NCI-H524 (cell line): ENCODE results near the gene AGAP3.
"Not testable (repeated sequence)": the region's sequence is repeated elsewhere in the genome, so short reads cannot be mapped to it uniquely, and the experiment has no call there.

ENCODE experiments used
- DNase-seq, 2 experiments: peaks; one replicate each; lab custom pipeline; 2025; lab: John Stamatoyannopoulos, UW

AGAP3 gene

DNA sequence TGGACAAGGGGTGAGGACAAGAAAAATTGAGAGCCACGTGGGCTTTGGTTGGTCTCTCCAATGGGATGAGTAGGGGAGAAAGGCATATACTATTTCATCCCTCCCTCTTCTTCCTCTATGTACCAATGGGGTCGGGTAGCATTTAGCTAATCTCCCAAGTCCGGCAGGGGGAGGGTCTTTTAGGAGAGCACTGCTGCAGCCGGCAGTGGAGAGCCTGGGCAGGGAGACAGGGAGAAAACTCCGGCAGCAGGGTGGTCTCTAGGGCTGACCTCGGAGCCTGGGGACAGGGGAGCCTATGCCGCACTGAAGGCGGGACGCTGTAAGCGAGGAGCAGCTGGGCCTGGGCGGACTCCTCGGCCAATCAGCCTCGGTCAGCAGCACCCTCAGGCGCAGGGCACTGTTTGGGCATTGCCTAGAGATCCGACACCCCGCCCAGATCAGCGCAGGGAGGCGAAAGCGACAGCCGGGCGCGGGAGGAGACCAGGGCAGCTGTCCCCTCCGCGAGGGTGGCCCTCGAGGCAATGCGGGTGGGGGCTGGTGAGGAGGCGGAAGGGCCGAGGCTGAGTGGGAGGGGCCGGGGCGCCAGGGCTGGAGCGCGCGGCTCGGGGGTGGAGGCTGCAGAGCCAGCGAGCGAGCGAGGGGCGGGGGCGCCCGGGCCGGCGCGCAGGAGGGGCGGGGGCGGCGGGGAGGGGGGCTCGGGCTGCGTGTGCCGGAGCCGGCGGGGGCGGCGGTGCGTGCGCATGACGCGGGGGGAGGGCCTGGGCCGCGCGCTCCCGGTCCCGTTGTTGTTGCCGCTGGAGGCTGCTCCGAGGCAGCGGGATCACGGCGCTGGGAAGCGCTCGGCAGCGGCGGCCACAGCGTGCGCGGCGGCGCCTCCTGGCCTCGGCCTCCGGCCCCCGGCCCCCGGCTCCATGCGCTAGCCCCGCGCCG, at the start of gene AGAP3:
Gene AGAP3, plus strand, starts transcription at position 785 of the 930 bp plus-strand sequence. CDS start 267 bp downstream, outside the sequence.
- peak; percentile 82 to 91 for DNase-seq

DNA sequence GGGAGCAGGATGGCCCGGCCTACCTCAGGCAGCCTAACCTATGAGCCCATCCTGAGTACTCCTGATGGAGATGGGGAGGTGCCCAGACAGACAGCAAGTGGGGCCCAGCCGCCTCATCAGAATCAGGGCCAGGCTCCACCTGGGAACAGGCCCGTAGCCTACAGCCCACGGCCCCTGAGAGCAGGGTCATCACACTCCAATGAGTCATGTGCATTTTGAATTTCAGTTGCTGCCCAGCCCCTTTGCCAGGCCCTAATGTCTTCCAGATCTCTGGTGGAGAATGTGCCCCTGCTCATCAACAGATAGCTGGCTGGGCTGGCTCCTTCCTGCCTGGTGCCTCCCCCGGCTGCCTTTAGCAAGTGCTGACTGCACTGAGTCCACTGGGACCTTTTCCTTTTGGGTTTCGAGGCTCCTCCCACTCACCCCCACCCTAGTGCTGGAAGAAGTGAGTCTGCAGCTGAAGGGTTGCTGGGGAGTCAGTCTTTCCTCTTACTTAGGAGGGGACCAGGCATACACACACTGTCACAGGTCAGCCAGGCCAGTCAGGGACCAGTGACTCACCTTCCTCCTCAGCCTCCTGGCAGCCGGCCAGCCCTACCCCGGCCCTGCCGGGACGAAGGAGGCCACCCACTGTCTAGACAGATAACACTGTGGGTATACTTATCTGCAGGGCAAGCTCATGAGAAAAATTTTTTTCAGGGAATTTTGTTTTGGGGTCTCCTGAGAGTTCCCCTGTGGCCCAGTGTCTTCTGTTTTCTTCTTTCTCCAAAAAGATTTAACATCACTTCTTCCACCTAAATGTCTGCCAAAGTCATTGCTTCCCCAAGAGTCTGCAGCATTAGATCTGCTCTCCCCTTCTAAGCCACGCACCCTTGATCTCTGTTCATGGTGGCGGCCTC, 47.1 kb upstream of the AGAP3 start:
- no peak for DNase-seq

DNA sequence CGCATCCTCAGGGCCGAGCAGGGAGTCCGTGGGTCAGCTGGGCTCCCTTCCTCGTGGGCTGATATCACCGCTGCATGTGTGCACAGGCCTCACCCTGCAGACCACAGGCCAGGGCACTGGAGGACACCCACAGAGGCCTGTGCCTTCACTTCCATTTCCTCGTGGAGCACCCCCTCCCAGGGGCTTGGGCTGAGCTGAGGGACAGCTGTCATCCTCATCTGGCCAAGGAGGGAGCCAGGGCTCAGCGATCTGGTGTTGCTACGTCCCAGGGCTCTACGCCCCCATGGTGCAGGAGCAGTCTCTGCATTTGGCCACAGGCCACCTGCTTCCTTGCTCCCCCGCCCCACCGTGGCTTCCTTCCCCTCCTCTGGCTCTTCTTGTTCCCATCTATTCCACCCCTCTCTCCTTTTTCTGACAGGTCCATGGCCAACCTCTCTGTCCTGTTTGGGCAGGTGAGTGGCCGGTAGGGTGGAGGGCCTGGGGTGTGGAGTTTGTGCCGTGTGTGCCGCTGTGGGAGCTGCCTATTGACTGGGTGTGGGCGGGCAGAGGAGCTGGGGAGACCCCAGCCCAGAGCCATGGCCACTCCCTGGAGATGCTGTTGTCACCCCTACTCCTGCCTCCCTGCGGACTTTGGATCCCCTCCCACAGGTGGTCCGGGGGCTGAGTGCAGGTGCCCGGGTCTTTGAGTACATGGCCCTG, 46.3 kb upstream of the AGAP3 start:
- peak; percentile 14 to 69 for DNase-seq

DNA sequence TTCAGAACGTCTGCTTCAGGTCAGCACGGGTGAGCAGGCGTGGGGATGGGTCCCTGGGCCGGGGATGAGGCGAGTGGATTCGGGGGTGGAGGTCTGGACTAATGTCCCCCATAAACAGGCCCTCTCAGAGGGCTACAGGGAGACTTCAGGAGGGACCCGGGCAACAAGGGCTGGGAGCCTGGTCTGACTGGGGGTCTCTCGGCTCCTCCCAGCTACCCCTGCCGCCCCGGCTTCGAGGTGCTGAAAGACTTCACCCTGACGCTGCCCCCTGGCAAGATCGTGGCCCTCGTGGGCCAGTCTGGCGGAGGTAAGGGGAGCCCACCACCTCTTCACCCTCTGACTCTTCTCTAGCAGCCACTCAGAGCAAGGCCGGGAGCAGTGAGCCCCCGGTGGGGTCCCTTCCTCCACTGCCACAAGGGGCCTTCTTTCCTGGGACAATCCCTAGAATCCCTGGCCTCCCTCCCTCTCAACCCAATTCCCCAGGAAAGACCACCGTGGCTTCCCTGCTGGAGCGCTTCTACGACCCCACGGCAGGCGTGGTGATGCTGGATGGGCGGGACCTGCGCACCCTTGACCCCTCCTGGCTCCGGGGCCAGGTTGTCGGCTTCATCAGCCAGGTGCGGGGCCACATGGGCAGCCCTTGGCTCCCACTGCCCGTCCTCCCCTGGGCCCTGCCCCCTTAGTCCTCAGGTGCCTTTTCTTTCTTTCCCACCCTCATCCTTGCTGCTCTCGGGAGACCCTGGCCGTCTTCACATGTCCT, 45.5 kb upstream of the AGAP3 start:
- no peak for DNase-seq

DNA sequence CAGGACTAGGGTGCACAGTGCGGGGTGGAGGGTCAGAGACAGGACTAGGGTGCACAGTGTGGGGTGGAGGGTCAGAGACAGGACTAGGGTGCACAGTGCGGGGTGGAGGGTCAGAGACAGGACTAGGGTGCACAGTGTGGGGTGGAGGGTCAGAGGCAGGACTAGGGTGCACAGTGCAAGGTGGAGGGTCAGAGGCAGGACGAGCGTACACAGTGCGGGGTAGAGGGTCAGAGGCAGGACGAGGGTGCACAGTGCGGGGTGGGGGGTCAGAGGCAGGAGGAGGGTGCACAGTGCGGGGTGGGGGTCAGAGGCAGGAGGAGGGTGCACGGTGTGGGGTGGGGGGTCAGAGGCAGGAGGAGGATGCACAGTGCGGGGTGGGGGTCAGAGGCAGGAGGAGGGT, 42.8 kb upstream of the AGAP3 start:
- not testable (repeated sequence) for DNase-seq

DNA sequence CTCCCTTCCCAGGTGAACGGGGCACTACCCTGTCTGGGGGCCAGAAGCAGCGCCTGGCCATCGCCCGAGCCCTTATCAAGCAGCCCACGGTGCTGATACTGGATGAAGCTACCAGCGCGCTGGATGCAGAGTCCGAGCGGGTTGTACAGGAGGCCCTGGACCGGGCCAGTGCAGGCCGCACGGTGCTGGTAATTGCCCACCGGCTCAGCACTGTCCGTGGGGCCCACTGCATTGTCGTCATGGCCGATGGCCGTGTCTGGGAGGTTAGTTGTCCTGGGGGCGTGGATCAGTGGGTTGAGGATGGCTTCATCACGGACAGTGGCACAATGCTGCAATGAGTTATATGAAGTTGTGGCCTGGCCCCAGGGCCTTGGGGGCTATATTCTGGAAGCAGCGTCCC, 42.3 kb upstream of the AGAP3 start:
- DNase-seq = no peak

DNA sequence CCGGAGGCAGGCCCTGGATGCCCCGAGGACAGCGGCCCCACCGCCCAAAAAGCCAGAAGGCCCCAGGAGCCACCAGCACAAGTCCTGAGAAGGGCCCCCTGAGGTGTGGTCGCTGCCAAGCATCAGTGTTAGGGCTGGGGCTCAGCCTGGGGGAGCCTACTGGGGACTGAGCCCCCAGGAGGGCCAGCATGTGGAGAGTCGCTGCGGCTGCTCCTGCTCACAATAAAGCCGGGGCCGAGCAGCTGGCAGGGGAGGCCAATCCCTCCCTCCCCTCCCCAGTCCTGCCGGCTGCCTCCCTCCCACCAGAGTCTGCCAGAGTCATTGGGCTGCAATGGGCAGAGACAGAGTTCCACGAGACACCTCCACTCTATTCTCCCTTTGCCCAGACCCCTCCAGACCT, 41.0 kb upstream of the AGAP3 start:
- peak; percentile 39 to 70 for DNase-seq

DNA sequence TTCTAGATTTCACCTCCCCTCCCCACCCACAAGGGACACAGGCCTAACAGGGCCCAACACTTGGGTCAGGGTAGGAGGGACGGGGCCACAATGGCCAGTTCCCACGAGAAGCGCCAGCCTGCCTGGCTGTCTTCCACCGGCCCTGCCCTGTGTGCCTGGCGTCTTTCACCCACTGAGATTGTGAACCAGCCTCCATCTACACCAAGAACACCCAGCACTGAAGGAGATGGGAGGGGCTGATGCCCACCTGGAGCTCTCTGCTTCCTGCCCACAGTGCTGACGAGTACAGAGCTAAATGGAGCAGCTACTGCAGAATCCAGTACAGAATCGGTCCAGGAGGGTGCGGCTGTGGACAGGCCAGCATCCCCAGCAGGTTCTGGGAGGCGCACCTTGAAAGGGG, 40.3 kb upstream of the AGAP3 start:
- DNase-seq = no peak

DNA sequence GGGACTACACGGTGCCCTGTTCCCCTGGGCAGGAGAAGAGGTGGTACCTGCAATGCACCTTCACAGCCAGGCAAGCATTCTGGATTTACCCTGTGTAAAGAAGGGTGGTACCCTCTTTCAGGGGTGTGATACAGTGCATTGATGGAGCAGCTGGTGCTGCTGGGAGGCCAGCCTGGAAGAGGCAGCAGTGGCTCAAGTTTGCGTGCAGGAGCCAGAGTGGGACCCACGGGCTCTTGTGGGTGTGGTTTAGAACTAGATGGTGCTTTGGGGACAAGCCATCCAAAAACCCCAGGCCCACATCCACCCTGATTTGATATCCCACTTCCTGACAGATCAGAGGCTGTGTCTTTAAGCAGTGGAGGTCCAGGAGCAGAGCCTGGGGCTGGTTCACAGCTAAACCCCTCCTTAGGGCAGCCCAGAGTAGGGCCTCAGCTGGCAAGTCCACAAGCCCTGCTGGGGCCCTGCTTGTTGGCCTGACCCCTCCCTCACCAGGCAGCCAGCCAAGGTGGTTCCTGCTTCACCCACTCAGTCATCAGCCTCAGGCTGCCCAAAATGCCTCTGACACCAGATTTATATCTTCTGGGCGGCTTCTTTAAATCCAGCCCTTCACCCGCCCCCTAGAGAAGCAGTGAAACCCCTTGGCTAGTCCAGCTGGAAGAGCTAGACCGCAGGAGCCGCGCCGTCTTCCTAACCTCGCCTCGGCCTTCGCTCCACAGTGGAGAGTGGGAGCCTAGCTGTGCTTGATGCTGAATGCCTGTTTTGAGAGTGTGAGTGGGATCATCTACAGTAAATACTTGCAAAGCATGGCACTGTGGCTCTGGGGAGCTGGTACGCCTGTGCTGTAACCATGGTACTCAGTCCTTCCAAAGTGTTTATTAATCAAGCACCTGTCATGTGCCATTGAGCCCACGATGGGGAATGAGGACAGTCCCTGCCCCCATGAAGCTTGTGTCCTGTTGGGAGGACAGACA, 39.4 kb upstream of the AGAP3 start:
- peak in 1 of 2 experiments; percentile 13 for DNase-seq

DNA sequence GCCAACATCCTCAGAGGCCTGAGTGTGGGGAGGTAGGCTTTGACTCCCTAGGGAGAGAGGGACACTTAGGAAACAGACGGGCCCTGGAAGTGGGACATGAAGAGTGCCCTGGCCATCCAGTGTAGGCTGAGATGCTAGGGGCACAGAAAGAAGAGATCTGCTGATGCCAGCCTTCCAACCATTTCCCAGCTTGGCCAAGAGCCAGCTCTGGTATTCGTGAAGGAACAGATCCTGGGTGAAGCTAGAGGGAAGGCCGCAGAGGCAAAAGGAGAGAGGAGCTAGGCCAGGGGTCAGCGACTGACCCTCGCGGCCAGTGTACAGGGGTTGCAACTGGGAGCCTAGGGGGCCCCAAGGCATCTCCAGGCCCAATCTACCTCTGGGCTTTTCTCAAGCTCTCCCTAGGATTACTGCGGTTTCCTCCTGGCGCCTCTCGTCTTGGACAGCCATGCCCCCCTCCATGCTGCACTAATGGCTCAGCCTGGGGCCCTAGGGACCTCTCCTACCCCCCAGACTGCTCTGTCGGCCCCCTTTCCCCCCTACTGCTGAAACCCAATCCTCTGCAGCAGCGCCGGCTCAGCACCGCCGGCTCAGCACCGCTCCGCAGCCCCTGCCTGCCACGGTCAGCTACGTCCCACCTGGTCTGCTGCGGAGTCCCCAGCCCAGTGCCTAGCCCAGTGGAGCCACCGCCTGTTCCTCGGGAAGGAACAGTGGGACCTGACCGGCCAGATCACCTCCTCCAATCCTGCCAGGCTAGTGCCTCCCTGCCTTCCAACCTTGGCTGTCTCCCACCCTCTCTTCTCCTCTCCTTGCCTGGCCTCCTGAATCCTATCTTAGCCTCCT, 38.1 kb upstream of the AGAP3 start, which contains the start of gene ASIC3:
Gene ASIC3, plus strand, starts transcription at position 556 of the 840 bp plus-strand sequence. CDS start 355 bp downstream, outside the sequence.
- DNase-seq = peak in 1 of 2 experiments; percentile 45

DNA sequence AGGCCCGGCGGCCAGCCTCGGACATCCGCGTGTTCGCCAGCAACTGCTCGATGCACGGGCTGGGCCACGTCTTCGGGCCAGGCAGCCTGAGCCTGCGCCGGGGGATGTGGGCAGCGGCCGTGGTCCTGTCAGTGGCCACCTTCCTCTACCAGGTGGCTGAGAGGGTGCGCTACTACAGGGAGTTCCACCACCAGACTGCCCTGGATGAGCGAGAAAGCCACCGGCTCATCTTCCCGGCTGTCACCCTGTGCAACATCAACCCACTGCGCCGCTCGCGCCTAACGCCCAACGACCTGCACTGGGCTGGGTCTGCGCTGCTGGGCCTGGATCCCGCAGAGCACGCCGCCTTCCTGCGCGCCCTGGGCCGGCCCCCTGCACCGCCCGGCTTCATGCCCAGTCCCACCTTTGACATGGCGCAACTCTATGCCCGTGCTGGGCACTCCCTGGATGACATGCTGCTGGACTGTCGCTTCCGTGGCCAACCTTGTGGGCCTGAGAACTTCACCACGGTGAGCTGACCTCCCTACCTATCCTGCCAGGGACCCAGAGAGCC, 37.3 kb upstream of the AGAP3 start:
- no peak for DNase-seq

DNA sequence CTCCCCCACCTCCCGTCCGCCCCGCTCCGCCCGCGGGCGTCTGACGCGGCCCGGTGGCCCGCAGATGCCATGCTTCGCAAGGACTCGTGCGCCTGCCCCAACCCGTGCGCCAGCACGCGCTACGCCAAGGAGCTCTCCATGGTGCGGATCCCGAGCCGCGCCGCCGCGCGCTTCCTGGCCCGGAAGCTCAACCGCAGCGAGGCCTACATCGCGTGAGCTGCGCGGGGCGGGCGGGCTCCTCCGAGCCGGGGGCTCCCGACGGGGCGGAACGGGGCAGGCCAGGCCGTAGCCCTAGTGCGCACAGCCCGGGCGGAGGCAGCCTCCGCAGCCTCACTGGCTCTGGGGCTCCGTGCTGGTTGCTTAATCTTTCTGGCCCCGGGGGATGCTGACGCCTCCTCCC, 35.2 kb upstream of the AGAP3 start:
- DNase-seq = no peak

DNA sequence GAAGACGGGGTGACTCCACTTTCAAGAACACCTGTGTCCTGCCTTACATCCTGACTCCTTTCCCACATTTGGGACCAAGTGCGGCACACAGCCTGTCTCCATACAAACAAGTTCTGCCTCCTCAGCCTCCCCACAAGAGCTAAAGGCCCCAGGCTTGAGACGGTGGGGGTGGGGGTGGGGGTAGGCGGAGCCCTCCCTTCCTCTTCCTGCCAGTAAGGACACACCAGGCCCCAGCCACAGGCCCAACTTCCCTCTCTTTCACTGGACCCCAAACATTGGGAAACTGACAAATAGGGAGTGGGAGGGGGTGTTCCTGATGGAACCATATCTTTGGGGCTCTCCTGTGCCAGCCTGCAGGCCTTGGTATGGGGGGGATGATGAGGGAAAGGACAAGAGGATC, 33.2 kb upstream of the AGAP3 start:
- DNase-seq = no peak

DNA sequence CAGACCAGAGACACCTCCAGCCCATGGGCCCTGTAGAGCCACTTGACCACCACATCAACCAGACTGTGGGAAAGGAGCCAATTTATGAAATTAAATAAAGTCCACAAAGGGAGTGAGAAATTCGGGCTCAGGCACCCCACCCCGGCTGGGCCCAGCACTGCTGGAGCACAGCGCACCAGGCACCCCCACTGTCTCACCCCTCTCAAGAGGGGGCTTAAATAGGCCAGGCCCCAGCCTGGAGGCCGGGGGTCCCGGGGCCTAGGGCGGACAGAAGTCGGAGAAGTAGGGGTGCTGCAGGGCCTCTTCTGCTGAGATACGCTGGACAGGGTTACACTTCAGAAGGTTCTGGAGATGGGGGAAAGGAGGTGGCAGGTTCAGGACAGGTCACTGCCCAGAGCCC, 32.5 kb upstream of the AGAP3 start:
- DNase-seq = no peak

DNA sequence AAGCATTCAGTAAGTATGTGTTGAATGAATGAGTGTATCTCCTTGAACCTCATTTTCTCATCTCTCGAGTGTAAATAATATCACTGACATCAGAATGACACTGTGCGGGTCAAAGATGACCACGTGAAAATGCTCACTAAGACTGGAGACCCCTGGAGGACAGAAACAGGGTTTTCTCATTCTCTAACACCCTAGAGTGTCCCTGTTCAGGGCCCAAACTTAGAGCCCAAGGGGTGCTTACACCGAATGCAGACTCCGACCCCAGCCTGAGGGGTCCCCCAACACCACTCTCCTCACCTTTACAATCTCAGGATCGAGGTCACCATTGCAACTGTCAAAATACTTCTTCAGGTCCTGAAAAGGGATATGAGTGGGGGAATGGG, 30.0 kb upstream of the AGAP3 start:
- DNase-seq = no peak

DNA sequence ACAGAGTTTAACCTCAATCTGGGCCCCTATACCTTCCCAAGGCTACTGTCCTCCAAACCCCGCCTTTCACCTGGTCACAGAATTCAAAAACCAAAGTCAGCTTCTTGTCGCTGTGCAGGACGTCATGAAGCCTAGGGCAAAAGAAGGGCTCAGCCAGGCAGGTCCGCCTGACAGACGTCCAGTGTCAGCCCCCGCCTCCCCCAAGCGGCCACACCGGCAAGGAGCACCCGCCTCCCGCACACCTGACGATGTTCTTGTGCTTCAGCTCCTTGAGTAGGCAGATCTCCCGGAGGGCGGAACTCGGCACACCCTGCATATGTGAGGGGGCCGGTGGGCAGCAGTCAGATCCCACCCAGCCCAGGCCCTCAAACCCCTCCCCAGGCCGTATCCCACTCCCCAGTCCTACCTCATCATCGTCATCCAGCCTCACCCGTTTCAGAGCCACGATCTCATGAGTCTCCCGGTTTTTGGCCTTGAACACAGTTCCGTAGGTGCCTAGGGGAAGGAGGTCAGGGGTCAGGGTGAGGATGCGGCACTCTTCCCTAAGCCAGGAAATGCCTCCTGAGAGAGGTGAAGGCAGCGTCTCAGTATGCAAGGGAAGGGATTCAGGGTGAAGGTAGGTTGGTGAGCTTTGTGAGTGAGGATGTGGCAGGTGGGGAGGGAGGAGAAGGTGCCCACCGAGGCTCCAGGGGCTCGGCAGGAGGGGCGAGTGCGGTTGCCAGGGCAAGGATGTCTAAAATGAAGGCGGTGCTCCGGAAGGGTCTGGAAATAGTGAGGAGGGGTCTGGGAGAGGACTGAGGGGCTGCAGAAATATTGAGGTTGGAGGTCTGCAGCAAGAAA, 29.4 kb upstream of the AGAP3 start:
- DNase-seq = no peak

DNA sequence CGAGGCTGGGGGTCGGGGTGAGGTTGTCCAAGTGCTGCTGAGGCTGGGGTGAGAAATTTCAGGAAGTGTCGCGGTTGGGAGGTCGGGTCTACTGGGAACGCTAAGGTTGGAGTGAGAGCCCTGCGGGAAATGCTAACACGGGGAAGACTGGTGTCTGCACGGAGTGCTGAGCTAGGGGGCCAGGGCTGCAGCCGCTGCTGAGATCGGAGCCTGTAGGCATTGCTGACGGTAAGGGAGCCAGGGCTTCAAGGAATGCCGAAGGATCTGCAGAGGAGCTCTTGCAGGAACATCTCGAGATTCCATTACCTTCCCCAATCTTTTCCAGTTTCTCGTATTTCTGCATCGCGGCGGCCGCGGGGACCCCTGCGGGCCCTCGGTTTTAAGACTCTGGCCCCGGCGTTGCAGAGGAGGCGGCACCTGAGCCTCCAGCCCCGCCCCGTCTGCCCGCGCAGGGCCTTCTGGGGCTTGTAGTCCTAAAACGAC, 28.7 kb upstream of the AGAP3 start, which contains the start of gene CDK5:
Gene CDK5, minus strand, starts transcription at position 392 of the 483 bp plus-strand sequence. Its CDS starts 49 bp downstream, at position 343.
- DNase-seq = peak in 1 of 2 experiments; percentile 71
